EL (cell line): Measurements from ENCODE around the gene PABPC1L.
A peak's percentile ranks its signal among the peaks of the same experiment; 100 is the strongest.

ENCODE experiments used
- DNase-seq: peaks from one replicate; pipeline ENCODE4 v3.0.0-alpha.2; 2016

The PABPC1L gene

DNA sequence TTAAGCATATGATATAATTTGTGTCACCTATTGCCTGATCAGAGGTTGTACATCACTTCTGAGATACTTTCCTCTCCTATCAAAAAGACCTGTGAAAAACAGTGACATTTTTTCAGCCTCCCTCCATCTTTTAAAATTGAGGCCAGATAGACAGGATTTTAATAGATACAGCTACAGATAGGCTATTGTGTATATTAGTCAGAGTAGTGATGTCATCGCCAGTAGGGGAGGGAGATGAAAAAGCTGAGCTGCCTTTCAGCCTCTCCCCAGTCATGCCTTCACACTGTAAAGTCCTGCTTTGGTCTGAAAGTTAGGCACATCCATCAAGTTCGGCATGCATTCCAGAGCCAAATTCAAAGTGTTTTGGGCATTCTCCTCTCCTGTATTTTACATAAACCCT lies 7.9 kb upstream of the PABPC1L start:
- DNase-seq = peak; percentile 66

DNA sequence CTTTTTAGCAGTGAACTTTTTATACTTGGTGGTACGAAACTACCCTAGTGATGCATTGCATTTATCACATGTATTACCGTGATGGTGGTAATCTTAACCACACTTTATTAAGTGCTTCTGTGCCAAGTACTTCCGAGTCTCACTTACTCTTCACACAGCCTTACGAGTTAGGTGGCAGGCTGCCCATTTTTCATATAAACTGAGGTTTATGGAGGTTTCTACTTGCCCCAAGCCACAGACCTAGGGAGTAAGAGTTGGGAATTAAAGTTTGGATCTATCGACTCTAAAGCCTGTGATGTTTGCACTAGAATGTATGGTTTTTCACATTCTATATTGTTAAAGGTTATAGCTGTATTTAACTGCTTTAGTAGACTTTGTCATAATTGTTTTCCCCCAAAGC lies 5.5 kb upstream of the PABPC1L start:
- DNase-seq = no peak

DNA sequence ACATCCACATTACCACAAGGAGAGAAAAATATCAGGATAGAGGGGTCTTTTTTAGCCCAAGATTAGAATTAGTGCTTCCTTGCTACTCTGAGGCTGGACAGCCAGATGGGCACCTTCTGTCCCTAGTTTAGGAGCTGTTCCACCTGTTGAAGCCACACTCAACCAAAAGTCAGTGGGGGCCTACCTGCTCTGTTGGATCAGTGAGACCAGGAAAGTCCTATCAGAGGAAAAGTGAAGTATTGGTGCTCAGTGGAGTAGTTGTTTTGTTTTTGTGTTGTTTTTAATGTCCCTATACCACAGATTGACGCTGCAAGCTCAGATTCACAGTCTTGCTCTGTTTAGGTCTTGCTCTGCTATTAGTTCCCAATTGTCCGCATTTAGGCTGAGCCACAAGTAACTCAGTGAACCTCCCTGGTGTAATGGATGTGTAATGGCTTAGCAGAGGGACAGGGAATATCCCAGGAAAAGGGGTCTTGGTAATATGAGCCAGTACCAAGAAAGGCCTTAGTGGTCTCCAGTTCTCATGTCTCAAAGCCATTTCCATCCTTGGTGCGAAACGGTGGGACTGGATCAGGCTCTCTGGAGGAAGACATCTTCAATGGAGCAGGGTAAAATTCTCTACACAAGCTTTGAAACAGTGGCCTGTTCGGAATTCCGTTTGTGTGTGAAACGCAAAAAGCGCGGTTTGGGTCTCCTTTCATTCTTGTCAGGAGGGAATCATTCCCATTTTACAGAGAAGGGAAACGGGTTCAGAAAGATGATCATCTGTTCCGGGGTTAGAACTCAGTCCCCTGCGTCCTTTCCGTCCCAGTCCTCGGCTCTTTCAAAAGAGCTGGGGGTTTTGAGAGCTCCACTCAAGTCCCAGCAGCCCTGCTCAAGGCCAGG lies 631 bp upstream of the PABPC1L start:
- DNase-seq = no peak

DNA sequence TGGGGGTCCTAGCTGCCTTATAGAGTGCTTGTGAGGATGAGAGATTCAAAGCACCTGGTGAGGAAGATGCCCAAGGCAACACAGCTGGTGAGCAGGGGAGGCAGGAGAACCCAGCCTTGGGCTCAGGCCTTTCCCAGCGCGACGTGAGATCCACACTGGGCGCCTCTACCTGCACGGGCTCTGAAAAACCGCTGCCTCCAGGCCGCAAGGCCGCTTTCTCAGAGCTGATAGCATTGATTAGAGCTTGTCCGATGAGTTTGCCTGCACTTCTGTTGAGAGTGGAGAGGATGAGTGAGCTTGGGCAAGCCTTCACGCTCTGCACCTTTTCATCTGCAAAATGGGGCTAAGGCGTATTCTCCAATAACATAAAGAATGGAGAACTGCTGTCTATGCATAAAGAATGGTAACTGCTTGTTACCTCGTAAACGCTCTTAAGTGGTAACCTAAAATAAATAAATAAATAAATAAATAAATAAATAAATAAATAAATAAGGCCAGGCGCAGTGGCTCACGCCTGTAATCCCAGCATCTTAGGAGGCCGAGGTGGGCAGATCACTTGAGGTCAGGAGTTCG lies 916 bp downstream of the PABPC1L start:
- peak; percentile 9 for DNase-seq

DNA sequence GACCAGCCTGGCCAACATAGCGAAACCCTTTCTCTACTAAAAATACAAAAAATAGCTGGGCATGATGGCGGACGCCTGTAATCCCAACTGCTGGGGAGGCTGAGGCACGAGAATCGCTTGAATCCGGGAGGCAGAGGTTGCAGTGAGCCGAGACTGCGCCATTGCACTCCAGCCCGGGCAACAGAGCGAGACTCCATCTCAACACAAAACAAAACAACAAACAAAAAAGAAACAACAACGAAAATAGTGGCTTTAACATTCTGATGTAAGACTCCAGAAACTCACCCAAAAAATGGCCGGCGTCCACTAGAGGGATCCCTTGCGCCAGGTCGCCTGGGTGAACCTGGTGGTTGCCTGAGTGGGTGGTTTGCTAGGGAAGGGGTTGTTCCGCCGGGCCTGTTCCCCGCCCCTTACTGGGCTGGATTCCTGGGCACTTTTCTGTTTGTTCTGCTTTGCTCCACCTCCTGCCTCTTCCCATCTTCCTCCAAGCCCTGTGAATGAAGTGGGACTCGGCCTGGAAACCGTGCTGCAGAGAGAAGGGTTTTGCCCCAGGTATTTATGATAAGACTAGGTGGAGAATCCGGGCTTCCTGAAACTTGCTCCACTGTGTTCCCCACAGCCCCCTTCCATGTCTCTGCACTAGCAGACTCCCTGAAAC lies 1.5 kb downstream of the PABPC1L start:
- peak; percentile 66 for DNase-seq

DNA sequence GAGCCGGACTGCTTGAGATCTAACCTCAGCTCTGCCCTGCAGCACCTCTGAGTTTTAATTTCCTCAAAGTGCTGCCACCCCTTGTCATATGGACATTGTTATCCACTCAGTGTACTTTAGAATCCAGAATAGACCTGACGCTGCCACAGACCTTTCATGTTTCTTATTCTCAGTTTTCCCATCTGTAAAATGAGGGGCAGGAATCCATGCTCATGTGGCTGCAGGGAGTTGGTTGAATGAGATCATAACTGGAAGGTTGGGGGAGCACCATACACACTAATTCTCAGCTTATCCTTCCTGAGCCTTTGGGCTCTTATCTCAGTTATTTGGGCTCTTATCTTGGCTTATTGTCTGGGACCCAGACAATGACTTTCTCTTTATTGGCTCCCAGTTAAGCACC lies 2.3 kb downstream of the PABPC1L start:
- DNase-seq = no peak

GRCh38 chr20:44914924-44915323 lies 5.1 kb downstream of the PABPC1L start:
- DNase-seq = no peak

DNA sequence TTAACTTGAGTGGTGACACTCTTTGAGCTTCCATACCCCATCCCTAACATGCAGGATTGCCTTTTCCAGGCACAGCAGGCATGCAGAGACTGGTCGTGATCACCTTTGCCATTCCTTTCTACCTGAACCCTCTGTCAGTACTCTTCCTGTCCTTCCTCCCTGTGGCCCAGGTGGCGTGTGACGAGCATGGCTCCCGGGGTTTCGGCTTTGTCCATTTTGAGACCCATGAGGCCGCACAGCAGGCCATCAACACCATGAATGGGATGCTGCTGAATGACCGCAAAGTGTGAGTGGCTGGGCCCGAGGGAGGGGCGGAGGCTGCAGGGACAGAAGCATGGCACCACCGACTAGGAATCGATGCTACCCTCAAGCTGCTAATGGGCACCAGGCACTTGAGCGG lies 6.7 kb downstream of the PABPC1L start:
- DNase-seq = no peak

- DNase-seq = no peak
These were observed 7.5 kb downstream of the PABPC1L start for GRCh38 chr20:44917399-44917798.

DNA sequence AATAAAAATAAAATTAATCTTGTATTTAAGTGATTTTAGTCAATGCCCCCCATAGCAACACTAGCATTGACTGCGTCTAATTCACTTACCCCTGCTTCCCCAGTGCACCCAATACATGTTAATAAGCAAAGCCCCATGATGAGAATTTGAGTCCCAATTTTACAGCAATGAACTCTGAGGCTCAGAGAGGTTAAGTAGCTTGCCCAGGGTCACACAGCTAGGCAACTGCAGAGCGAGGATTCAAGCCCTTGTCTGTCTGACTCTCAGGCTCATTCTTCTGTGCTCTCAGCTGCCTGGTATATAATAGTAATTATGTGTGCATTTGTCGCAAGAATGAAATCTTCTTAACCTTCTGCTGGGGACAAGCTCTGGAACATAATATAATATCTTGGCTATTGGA lies 8.5 kb downstream of the PABPC1L start:
- DNase-seq = no peak

DNA sequence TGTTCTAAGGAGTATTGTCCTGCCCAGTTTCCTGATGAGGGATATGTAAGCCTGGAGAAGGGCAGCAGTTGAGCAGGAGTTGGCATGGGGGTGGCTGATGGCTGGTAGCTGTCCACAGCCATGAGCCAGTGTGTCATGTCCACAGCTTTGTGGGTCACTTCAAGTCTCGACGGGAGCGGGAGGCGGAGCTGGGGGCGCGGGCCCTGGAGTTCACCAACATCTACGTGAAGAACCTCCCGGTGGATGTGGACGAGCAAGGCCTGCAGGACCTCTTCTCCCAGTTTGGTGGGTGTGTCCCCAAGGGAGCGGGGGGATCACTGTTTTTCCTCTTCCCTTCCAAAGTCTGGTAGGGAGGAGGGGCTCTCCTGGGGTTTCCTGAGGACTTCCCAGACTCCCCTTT lies 8.9 kb downstream of the PABPC1L start:
- DNase-seq = no peak

DNA sequence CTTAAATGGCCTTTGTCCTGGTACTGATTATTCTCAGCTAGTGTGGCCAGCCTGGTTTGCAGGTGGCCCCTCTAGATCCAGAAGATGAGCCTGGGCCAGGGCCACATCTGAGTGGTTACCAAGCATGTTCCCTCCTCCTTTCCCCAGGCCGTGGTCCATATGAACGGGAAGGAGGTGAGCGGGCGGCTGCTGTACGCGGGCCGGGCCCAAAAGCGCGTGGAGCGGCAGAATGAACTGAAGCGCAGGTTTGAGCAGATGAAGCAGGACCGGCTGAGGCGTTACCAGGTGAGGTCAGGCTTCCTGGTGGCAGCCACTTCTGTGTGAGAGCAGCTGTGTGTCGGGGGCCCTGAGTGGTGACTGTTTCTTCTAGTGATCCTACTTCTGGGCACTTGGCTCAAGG lies 11.6 kb downstream of the PABPC1L start:
- no peak for DNase-seq

- no peak for DNase-seq
These were observed 14.7 kb downstream of the PABPC1L start for GRCh38 chr20:44924541-44924940.

DNA sequence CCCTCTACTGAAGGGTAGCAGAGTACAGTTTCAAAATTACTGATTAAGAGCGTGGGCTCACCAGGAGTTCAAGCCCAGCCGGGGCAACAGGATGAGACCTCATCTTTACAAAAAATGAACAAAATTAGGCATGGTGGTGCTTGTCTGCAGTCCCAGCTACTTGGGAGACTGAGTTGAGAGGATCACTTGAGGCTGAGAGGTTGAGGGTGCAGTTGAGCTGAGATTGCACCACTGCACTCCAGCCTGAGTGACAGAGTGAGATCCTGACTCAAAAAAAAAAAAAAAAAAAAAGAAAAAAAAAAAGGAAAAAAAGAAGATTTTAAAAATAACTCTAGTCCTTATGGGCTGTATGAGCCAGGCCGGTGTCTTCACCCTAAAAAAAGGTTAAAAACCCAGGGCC lies 18.7 kb downstream of the PABPC1L start:
- DNase-seq = no peak

DNA sequence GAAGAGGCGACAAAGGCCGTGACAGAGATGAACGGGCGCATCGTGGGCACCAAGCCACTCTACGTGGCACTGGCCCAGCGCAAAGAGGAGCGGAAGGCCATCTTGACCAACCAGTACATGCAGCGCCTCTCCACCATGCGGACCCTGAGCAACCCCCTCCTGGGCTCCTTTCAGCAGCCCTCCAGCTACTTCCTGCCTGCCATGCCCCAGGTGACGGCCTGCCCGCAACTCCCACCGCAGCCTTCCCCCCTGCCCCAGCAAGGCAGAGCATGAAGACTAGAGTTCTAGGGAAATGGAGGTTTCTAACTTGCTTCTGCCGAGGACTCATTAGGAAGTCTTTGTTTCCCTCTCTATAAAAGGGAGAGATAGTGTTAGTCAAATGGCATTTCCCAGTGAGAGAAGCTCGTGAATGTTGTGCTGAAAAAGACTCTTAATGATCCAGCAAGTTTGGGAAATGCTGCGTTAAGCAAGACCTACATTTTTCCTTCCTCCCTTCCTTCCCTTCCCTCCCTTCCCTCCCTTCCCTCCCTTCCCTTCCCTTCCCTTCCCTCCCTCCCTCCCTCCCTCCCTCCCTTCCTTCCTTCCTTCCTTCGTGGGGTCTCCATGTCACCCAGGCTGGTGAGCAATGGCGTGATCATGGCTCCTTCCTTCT lies 20.8 kb downstream of the PABPC1L start:
- DNase-seq = no peak

DNA sequence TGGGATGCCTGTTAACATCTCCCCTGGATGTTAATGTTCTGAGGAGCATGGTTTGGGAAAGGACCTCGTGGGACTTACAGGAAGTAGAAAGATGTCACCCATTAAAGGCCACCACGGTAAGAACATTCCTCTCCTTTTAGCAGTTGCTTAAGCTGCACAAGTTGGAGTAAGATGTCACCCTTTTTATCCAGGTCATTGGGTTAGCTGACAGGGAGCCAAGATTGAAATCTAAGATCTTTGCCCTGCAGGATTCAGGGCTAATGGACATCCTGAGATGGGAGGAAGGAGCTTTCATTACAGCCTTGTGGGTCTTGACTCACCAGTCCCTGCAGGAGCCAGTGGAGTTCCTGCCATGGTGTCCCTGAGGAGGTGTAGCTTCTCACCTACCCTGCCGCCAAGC lies 22.1 kb downstream of the PABPC1L start:
- DNase-seq = no peak

DNA sequence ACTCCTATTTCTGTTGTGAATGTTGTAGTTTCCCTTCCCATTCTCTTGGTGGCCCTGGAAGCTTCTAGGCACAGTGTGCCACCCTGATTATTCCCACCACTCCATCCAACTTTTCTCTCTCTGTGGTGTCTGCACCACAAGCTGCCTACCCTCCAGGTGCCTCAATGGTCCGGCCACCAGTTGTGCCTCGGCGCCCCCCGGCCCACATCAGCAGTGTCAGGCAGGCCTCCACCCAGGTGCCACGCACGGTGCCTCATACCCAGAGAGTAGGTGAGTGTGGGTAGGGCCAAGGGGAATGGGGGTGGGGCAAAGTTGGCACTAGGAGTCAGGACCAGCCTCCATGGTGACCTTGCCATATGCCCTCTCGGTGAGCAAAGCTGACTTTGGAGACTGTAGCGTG lies 23.1 kb downstream of the PABPC1L start:
- no peak for DNase-seq

GRCh38 chr20:44936510-44936909 lies 26.6 kb downstream of the PABPC1L start:
- no peak for DNase-seq

- peak; percentile 17 for DNase-seq
These were observed 28.8 kb downstream of the PABPC1L start for GRCh38 chr20:44938637-44939036.

GRCh38 chr20:44941120-44941691 lies 31.3 kb downstream of the PABPC1L start:
- DNase-seq = no peak

DNA sequence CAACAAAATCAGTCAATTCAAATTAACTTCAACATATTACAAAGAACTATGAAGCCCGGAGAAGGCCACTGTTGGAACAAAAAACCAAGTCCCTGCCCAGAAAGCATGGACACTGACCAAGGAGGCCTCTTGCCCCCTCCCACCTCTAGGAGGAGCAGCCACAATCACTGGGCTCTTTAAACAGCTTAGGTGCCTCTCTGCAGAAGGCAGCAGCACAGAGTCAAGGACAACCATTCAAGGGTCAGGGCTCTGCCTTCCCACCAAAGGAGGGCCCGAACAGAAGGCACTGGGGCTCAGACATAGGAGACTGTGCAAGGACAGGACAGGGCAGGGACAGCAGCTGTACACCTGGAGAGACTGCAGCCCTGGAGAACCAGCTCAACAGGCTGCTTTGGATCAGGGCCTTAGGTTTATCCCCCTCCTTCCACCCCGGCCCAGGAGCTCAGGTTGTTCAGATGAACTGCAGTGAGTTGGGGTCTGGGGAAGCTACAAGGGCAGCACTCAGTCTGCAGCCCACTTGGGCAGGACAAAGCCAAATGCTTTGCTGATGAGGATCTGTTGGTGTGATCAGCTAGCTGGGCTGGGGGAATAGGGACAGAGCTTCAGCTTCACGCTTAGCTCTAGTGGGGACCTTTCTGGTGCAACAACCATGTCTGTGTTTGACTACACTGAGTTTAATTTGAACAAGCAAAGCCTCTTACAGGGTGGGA lies 32.6 kb downstream of the PABPC1L start:
- no peak for DNase-seq

- DNase-seq = no peak
These were observed 34.0 kb downstream of the PABPC1L start for GRCh38 chr20:44943828-44944227.

- no peak for DNase-seq
These were observed 35.4 kb downstream of the PABPC1L start for GRCh38 chr20:44945261-44945660.
